Panc1 (cell line): Measurements from ENCODE around the gene PYGM.

ENCODE experiments used
- CTCF ChIP-seq: fragments of 450-650 bp; IDR thresholded peaks from 2 replicates; pipeline ENCODE4 v1.5.1; 2017; ENCODE audit warnings: mild to moderate bottlenecking
- POLR2AphosphoS5 ChIP-seq: IDR thresholded peaks from 2 replicates; pipeline ENCODE4 v1.6.1; 2012; ENCODE audit warnings: mild to moderate bottlenecking, low read depth, low read length, moderate library complexity
- REST ChIP-seq, 2 experiments: IDR thresholded peaks; 2 replicates each; pipeline ENCODE4 v1.6.1; 2011 to 2012; ENCODE audit warnings: low read depth in 2 of 2, control low read depth in 1 of 2, low read length in 1 of 2, mild to moderate bottlenecking in 1 of 2, moderate library complexity in 1 of 2; ENCODE audit not compliant: insufficient read depth in 1 of 2
- TCF7L2 ChIP-seq: IDR thresholded peaks from 2 replicates; pipeline ENCODE4 v1.6.1; 2011; ENCODE audit warnings: mild to moderate bottlenecking, low read depth, low read length, inconsistent platforms

GRCh38 chr11:64801158-64801464, 41.3 kb upstream of the PYGM start:
- no peak for TF ChIP-seq CTCF
- TF ChIP-seq POLR2AphosphoS5, result no peak
- TF ChIP-seq TCF7L2, result no peak
- no peak for TF ChIP-seq REST (IDR thresholded peaks at IDR 0.05; ENCODE audit: insufficient read depth in 1 of 2, low read depth in 2 of 2, low read length in 1 of 2)
